SK-N-SH (cell line): ENCODE data around the gene NEMP2. TPM values are rescaled to one million over a fixed set of nuclear protein-coding genes. Genes with fewer than 3 reads are reported as not detected.

Experiments
- CTCF ChIA-PET: fragments of 300-600, 350-600 bp; formaldehyde crosslinking; extraction: SDS; loops from one replicate; lab custom pipeline; 2021; lab: Yijun Ruan, JAX
- POLR2A ChIA-PET: fragments of 350-600 bp; sonication (Branson Sonifier 250); formaldehyde crosslinking; extraction: SDS; loops from one replicate; lab custom pipeline; 2020; ENCODE audit warnings: antibody characterized with exemption, inconsistent platforms; lab: Yijun Ruan, JAX
- DNase-seq: peaks from one replicate; pipeline ENCODE4 v3.0.0; 2012
- H2AFZ ChIP-seq: fragments of 200-600 bp; sonication (generic); 2 replicates; pipeline ENCODE4 v1.8.1; 2016; ENCODE audit warnings: antibody characterized with exemption, mild to moderate bottlenecking, low read depth
- H3F3A ChIP-seq: fragments of 200-600 bp; sonication (generic); replicated peaks from 2 replicates; pipeline ENCODE3; 2016; ENCODE audit warnings: antibody characterized with exemption, mild to moderate bottlenecking; ENCODE audit not compliant: insufficient read depth
- H3K27ac ChIP-seq, 2 experiments: fragments of 200-500 bp in 1 of 2; fragments of 200-600 bp in 1 of 2; sonication (Bioruptor generic) in 1 of 2; sonication (generic), shearing (Covaris generic) in 1 of 2; 2 replicates each; pipeline versions ENCODE4 v1.5.1 to v1.6.1; 2014 to 2016; ENCODE audit warnings: low read depth in 2 of 2, inconsistent platforms in 1 of 2, low read length in 1 of 2, mild to moderate bottlenecking in 1 of 2, mixed read lengths in 1 of 2
- H3K27me3 ChIP-seq: fragments of 200-600 bp; sonication (generic), shearing (Covaris generic); 2 replicates; pipeline ENCODE4 v1.6.1; 2016; ENCODE audit warnings: mixed run types; ENCODE audit not compliant: insufficient read depth
- H3K36me3 ChIP-seq, 2 experiments: fragments of 200-500 bp in 1 of 2; fragments of 200-600 bp in 1 of 2; sonication (Bioruptor generic) in 1 of 2; sonication (generic) in 1 of 2; replicated peaks in 1 of 2; 2 replicates each; pipeline versions ENCODE3 to v1.5.1; 2014 to 2016; ENCODE audit warnings: low read length in 1 of 2, mild to moderate bottlenecking in 1 of 2; ENCODE audit not compliant: insufficient read depth in 2 of 2, control insufficient read depth in 1 of 2
- H3K4me1 ChIP-seq, 2 experiments: fragments of 200-500 bp in 1 of 2; fragments of 200-600 bp in 1 of 2; sonication (Bioruptor generic) in 1 of 2; sonication (generic), shearing (Covaris generic) in 1 of 2; 2 replicates each; pipeline versions ENCODE4 v1.5.1 to v1.6.1; 2014 to 2016; ENCODE audit warnings: low read depth in 1 of 2, low read length in 1 of 2, mixed run types in 1 of 2; ENCODE audit not compliant: insufficient read depth in 2 of 2, control insufficient read depth in 1 of 2
- H3K4me2 ChIP-seq: fragments of 200-600 bp; sonication (generic), shearing (Covaris generic); 2 replicates; pipeline ENCODE4 v1.6.1; 2017; ENCODE audit warnings: mixed run types
- H3K4me3 ChIP-seq, 2 experiments: fragments of 200-500 bp in 1 of 2; fragments of 200-600 bp in 1 of 2; sonication (Bioruptor generic) in 1 of 2; sonication (generic), shearing (Covaris generic) in 1 of 2; 2 replicates each; pipeline versions ENCODE4 v1.5.1 to v1.8.1; 2014 to 2016; ENCODE audit warnings: low read depth in 2 of 2, inconsistent platforms in 1 of 2, low read length in 1 of 2, mild to moderate bottlenecking in 1 of 2, mixed read lengths in 1 of 2, moderate library complexity in 1 of 2
- H3K79me2 ChIP-seq: fragments of 200-600 bp; sonication (generic); 2 replicates; pipeline ENCODE4 v1.8.1; 2017; ENCODE audit warnings: mild to moderate bottlenecking; ENCODE audit not compliant: insufficient read depth
- H3K9ac ChIP-seq: fragments of 200-600 bp; sonication (generic); 2 replicates; pipeline ENCODE4 v1.6.1; 2017; ENCODE audit warnings: mixed run types
- H3K9me2 ChIP-seq: fragments of 200-600 bp; sonication (generic); 2 replicates; pipeline ENCODE4 v1.6.1; 2017; ENCODE audit warnings: mixed run types
- H3K9me3 ChIP-seq: fragments of 200-600 bp; sonication (generic); 2 replicates; pipeline ENCODE4 v1.6.1; 2017; ENCODE audit warnings: mixed run types, mild to moderate bottlenecking, moderate library complexity
- H4K20me1 ChIP-seq: fragments of 200-600 bp; sonication (generic); 2 replicates; pipeline ENCODE4 v1.6.1; 2017; ENCODE audit warnings: mild to moderate bottlenecking, mixed run types; ENCODE audit not compliant: insufficient read depth
- CTCF ChIP-seq: fragments of 200-600 bp; sonication (generic); IDR thresholded peaks from 2 replicates; pipeline ENCODE4 v1.6.1; 2017; ENCODE audit warnings: antibody characterized with exemption, mild to moderate bottlenecking, moderate library complexity
- EP300 ChIP-seq, 2 experiments: IDR thresholded peaks; 2 replicates each; pipeline versions ENCODE4 v1.4.0 to v1.6.1; 2012; ENCODE audit warnings: borderline replicate concordance in 1 of 2, low read depth in 1 of 2, low read length in 1 of 2
- EZH2phosphoT487 ChIP-seq: fragments of 200-600 bp; sonication (generic); IDR thresholded peaks from 2 replicates; pipeline ENCODE4 v1.6.1; 2017; ENCODE audit warnings: low read depth, mixed run types, mild to moderate bottlenecking, antibody characterized with exemption, moderate library complexity, borderline replicate concordance
- FOXJ3 ChIP-seq: sonication (generic); formaldehyde crosslinking; IDR thresholded peaks from 2 replicates; pipeline ENCODE4 v1.5.1; 2020; ENCODE audit warnings: mild to moderate bottlenecking, missing genetic modification reagents
- GATA2 ChIP-seq: sonication (generic); formaldehyde crosslinking; IDR thresholded peaks from 2 replicates; pipeline ENCODE4 v1.5.0; 2020; ENCODE audit warnings: mild to moderate bottlenecking, missing genetic modification reagents
- JUND ChIP-seq: IDR thresholded peaks from 2 replicates; pipeline ENCODE4 v1.4.0; 2012
- MAX ChIP-seq: IDR thresholded peaks from 2 replicates; pipeline ENCODE4 v1.4.0; 2012; ENCODE audit warnings: low read depth
- MEF2A ChIP-seq: IDR thresholded peaks from 2 replicates; pipeline ENCODE4 v1.4.0; 2012; ENCODE audit warnings: low read depth, borderline replicate concordance
- MXI1 ChIP-seq: IDR thresholded peaks from 2 replicates; pipeline ENCODE4 v1.6.1; 2012; ENCODE audit warnings: mild to moderate bottlenecking, low read depth, low read length, improper control_type of control experiment
- POLR2AphosphoS5 ChIP-seq: IDR thresholded peaks from 2 replicates; pipeline ENCODE4 v1.6.1; 2012; ENCODE audit warnings: low read depth, low read length
- RAD21 ChIP-seq: IDR thresholded peaks from 2 replicates; pipeline ENCODE4 v1.6.1; 2012; ENCODE audit warnings: mild to moderate bottlenecking, low read length
- RXRA ChIP-seq: IDR thresholded peaks from 2 replicates; pipeline ENCODE4 v1.4.0; 2012; ENCODE audit warnings: low read depth, mild to moderate bottlenecking, borderline replicate concordance
- SIN3A ChIP-seq: IDR thresholded peaks from 2 replicates; pipeline ENCODE4 v1.6.1; 2012; ENCODE audit warnings: low read depth, mild to moderate bottlenecking, low read length, moderate library complexity, borderline replicate concordance
- SMC3 ChIP-seq: IDR thresholded peaks from 2 replicates; pipeline ENCODE4 v1.6.1; 2012; ENCODE audit warnings: low read depth, low read length, improper control_type of control experiment
- TAF1 ChIP-seq: IDR thresholded peaks from 2 replicates; pipeline ENCODE4 v1.6.1; 2012; ENCODE audit warnings: low read depth, mild to moderate bottlenecking, low read length, moderate library complexity, borderline replicate concordance
- TEAD4 ChIP-seq: IDR thresholded peaks from 2 replicates; pipeline ENCODE4 v1.4.0; 2012; ENCODE audit warnings: mild to moderate bottlenecking, borderline replicate concordance; ENCODE audit not compliant: insufficient read depth
- USF2 ChIP-seq: fragments of 150-350 bp; IDR thresholded peaks from 2 replicates; pipeline ENCODE4 v1.6.1; 2017; ENCODE audit warnings: antibody characterized with exemption, low read length, low read depth, borderline replicate concordance
- YY1 ChIP-seq: IDR thresholded peaks from 2 replicates; pipeline ENCODE4 v1.4.0; 2012; ENCODE audit warnings: low read depth, mild to moderate bottlenecking
- ZBTB33 ChIP-seq: IDR thresholded peaks from 2 replicates; pipeline ENCODE4 v1.4.0; 2012; ENCODE audit warnings: low read depth, borderline replicate concordance
- WGBS: methylation state at CpG from one replicate; pipeline ENCODE4 v1.1.6; 2017; ENCODE audit warnings: low lambda C conversion rate; 5-methylcytosine and 5-hydroxymethylcytosine counted together
- polyA plus RNA-seq, 3 experiments: library from polyadenylated mRNA; depleted of rRNA; stranded (reverse); fragments of >200 nt; gene quantifications; 2 replicates each; pipeline ENCODE4 v1.2.3, GENCODE V29; 2012

The NEMP2 gene
- polyA plus RNA-seq, 1 of the 3 experiments (the other 2 are of a cell fraction), result 2.0 TPM

- H3K9me2 ChIP-seq, result no peaks in the 10 kb centered on the region
- H3K36me3 ChIP-seq, result no peaks in the 10 kb centered on the region
- H3K9me3 ChIP-seq, result no peaks in the 10 kb centered on the region
- no peaks in the 10 kb centered on the region for H4K20me1 ChIP-seq
- ChIA-PET CTCF (interaction anchor here (0.6 to 1.1 kb wide), 2 partner anchors 354 to 437 kb away, joined by 3 read pairs; partner anchors contain the start of gene GLS), POLR2A (no interaction called here)
- no peak for DNase-seq
- no peak overlapping the region for H3K4me2 ChIP-seq
- no peaks in the 10 kb centered on the region for H3F3A ChIP-seq
- no peak overlapping the region for H3K4me3 ChIP-seq
- H3K9ac ChIP-seq, result no peak overlapping the region
- no peak for TF ChIP-seq SIN3A
- TF ChIP-seq MXI1, result no peak
- TF ChIP-seq FOXJ3, result no peak
- no peak for TF ChIP-seq MAX
- no peak for TF ChIP-seq GATA2 (CRISPR knock-in tag)
- no peak for TF ChIP-seq YY1
- no peak for TF ChIP-seq ZBTB33
- no peak for TF ChIP-seq RAD21
- no peak for TF ChIP-seq EZH2phosphoT487
- no peak for TF ChIP-seq TEAD4
- no peak for TF ChIP-seq SMC3
- TF ChIP-seq CTCF, result no peak
- no peak for TF ChIP-seq EP300 (IDR thresholded peaks at IDR 0.05; ENCODE audit: borderline replicate concordance in 1 of 2, low read depth in 1 of 2, low read length in 1 of 2)
- no peak for TF ChIP-seq USF2
- TF ChIP-seq RXRA, result no peak
- no peak for TF ChIP-seq POLR2AphosphoS5
- TF ChIP-seq MEF2A, result no peak
- no peak for TF ChIP-seq JUND
- no peak for TF ChIP-seq TAF1
- H3K27me3 ChIP-seq, result no peaks in the 10 kb centered on the region
- H2AFZ ChIP-seq, result no peak overlapping the region
- WGBS, result 96% methylated on average over 4 of the region's 4 CpGs
- H3K27ac ChIP-seq, result no peak overlapping the region
- peaks cover 0 to 4% of the 10 kb centered on the region in 2 experiments; a peak in 1 of 4 replicates for H3K4me1 ChIP-seq
- H3K79me2 ChIP-seq, result no peaks in the 10 kb centered on the region
Measured at GRCh38 chr2:190526105-190526750, 8.3 kb downstream of the NEMP2 start.
